Astrocyte (in vitro differentiated cells and primary cell): Measurements from ENCODE around the gene SLC9A9.

ENCODE experiments used
- EZH2 ChIP-seq: IDR thresholded peaks from 2 replicates; pipeline ENCODE4 v1.6.1; 2012; ENCODE audit warnings: mild to moderate bottlenecking, low read length, inconsistent platforms; ENCODE audit not compliant: insufficient read depth
- TF ChIP-seq, protein P1 (sequence below): IDR thresholded peaks from 2 replicates; pipeline ENCODE4 v1.5.1; 2011; ENCODE audit warnings: low read depth, mild to moderate bottlenecking, inconsistent platforms, low read length, moderate library complexity; ENCODE audit not compliant: insufficient read depth

DNA sequence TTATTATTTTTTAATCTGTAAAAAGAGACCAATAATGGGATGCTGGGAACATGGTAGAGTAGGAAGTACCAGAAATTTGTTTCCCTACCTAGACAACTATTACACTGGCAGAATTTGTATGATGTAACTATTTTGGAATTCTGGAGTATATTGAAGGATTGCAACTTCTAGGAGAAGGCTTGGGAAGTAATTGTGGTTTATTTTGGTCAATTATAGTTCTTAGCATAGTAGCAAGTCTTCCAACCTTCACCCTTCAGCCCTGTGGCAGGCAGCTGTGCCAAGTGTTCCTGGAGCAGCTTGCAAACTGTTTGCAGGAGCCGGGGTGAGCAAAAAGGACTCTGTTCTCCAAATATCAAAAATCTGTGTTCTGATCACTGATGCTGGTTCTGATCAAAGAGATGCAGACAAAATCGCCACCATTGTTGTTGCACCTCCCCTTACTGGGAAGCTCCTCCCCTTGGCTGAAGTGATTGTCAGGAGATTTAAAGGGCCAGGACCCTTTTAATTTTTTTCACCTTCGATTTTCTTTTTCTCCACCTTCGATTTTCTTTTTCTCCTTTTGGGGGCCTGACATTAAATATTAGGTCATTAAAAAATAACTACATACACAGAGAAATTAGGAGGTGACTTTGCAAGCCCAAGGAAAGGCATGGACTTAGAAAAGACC is 363.3 kb downstream of the SLC9A9 start:
- TF ChIP-seq, protein P1, sequence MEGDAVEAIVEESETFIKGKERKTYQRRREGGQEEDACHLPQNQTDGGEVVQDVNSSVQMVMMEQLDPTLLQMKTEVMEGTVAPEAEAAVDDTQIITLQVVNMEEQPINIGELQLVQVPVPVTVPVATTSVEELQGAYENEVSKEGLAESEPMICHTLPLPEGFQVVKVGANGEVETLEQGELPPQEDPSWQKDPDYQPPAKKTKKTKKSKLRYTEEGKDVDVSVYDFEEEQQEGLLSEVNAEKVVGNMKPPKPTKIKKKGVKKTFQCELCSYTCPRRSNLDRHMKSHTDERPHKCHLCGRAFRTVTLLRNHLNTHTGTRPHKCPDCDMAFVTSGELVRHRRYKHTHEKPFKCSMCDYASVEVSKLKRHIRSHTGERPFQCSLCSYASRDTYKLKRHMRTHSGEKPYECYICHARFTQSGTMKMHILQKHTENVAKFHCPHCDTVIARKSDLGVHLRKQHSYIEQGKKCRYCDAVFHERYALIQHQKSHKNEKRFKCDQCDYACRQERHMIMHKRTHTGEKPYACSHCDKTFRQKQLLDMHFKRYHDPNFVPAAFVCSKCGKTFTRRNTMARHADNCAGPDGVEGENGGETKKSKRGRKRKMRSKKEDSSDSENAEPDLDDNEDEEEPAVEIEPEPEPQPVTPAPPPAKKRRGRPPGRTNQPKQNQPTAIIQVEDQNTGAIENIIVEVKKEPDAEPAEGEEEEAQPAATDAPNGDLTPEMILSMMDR = no peak
- TF ChIP-seq EZH2 = no peak
